Measurements from ENCODE around the gene ATF3. TPM values are rescaled to one million over a fixed set of nuclear protein-coding genes. Genes with fewer than 3 reads are reported as not detected.
"Not testable (repeated sequence)": the region's sequence is repeated elsewhere in the genome, so short reads cannot be mapped to it uniquely, and the experiment has no call there.

Gene ATF3
- polyA plus RNA-seq, 4 donors = 7.8 to 46.3 (median 11.6) TPM

DNA sequence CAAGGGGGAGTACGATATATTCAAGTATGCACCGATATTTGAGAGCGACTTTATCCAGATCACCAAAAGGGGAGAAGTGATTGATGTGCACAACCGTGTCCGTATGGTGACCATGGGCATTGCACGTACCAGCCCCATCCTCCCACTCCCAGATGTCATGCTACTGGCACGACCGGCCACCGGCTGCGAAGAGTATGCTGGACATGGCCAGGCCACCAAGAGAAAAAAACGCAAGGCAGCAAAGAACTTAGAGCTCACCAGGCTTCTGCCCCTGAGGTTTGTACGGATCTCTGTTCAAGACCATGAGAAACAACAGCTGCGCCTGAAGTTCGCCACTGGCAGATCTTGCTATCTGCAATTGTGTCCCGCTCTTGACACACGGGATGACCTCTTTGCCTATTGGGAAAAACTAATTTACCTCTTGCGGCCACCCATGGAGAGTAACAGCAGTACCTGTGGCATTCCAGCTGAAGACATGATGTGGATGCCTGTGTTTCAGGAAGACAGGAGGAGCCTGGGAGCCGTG lies 16.5 kb downstream of the ATF3 start:
- no peak for DNase-seq (ENCODE audit: low read depth in 4 of 4, low spot score in 2 of 4)

DNA sequence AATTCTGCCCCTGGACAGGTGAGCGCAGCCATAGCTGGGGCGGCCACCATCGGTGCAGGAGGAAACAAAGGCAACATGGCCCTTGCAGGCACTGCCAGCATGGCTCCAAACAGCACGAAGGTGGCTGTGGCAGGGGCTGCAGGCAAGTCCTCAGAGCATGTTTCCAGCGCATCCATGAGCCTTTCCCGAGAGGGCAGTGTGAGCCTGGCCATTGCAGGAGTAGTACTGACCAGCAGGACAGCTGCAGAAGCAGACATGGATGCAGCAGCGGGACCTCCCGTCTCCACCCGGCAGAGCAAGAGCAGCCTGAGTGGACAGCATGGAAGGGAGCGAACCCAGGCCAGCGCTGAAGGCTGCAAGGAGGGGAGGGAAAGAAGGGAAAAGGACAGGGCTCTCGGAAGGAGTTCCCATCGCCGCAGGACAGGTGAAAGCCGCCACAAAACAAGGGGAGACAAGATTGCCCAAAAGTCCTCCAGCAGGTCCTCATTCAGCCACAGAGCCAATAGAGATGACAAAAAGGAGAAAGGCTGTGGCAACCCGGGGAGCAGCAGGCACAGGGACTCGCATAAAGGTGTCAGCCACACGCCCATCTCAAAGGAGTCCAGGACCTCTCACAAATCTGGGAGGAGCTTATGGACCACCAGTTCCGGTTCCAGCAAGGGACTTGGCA lies 17.4 kb downstream of the ATF3 start:
- DNase-seq (ENCODE audit: low read depth in 4 of 4, low spot score in 2 of 4) = no peak

DNA sequence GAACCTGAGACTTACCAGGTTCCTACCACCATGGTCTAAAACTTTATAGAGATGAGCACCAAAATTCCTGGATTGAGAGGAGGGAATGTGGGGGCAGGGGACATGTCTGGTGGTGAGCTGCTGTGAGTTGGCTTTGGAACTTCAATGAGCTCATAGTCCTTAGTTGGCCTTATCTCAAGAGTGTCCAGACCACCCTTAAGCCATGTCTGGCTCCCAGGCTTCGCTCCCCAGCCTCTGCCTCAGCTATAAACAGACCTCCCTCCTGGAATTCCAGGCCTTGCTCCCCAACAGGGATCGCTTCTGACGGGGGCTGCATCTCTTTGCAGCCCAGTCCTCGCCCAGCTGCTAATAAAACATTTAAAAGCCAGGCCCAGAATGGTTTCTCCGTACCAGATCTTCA lies 19.5 kb downstream of the ATF3 start:
- DNase-seq (ENCODE audit: low read depth in 4 of 4, low spot score in 2 of 4) = no peak

DNA sequence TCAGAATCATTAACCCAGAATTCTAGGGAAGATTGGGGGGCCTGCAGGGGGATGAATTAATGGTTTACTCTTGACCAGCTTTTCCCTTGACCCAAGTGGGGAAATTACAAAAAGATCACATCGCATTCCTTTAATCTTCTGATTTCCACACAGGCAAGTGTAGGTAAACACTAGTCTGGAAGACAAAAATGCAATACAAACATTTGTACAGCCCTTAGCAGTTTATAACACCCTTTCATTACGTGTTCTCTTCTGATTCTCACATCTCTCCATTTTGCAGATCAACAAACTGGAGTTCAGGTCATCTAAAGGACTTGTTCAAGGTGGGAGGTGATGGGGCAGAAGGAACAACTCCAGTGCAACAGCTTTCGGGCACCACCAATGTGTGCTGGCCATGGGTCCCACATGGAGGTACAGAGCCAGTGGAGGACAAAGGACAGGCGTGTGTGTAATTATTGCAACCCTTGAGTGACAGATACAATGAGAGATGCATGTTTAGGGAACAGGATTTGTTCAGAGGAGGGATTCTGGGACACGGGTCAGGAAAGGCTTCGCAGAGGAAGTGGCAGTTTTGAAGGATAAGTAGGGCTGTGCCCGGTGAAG lies 20.4 kb downstream of the ATF3 start:
- DNase-seq (ENCODE audit: low read depth in 4 of 4, low spot score in 2 of 4) = no peak

DNA sequence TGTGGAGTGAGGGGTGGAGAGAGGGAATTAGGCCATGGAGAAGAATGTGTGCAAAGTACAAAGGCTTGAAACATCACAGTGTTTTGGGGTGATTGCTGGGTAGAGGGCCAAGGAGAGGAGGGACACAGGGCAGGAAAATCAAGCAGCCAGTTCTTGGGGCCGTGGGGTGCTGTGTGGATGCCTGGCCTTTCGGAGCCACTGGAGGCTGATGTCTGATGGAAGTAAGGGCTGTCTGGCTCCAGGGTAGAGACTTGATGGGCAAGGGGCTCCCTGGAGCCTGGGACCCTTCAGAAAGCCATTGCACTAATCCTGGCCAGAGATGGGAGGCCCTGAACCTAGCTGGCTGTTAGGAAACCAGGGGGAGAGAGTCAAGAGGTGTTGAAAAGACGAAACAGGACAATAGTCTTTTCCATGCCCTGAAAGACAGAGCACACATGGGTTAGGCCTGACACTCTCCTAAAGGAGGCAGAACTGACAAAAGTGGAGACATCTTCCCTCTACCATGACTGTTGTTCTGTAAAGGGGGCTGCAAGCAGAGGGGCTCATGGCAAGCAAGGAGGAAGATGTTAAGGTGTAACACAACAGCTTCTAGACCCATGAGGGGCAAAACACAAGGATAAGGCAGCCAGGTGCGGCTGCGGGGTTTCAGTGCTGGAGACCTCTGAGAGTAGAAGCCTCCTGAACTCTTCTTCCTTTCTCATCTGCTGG lies 21.0 kb downstream of the ATF3 start:
- DNase-seq (ENCODE audit: low read depth in 4 of 4, low spot score in 2 of 4) = no peak

DNA sequence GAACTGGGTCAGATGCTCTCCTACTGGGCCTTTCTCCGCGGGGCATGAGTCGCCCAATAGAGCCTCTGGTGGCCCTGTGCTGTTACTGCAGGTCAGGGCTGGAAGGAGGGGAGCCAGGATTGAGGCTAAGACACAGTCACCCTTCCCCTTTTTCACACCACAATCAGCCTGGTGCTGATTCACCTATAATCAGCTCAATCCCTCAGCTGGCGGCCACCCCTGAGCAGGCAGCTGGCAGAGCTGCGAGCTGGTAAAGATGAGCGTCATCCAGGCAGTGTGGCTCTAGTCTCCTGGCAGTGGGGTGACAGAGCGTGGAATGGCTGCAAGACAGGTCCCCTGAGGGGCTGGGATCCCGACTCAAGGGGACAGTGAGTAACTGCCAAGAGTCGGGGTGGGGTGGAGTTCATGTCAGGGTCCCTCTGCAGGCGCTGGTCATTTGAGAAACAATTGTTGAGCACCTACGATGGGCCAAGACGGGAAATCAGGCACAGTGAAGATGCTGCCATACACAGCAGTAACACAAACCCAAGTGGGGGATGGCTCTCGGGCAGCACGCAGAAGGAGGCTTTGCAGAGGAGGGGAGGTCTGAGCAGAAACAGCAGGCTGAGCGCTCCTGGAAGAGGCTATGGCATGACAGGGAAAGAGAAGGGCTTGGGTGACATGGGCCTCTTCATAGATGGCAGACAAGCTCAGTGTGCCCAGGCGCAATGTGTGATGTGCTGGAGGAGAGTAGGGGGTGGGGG lies 21.8 kb downstream of the ATF3 start:
- DNase-seq (ENCODE audit: low read depth in 4 of 4, low spot score in 2 of 4) = no peak

DNA sequence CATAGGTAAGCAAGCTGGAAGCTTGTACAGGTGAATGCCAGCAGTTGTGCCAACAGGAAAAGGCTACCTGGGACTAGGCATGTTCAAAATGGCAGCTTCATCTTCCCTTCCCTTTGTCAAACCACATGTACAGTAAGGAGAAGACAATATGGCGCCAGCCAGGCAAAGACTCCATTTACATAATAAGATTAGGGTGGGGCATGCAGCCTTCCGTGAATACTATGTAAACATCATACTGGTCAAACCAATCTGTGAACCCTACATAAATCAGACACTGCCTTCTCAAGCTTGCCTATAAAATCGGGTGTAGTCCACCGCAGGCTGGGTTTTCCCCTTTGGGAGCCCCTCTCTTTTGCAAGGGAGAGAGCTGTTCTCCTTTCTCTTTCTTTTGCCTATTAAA lies 24.6 kb downstream of the ATF3 start:
- DNase-seq (ENCODE audit: low read depth in 4 of 4, low spot score in 2 of 4) = no peak

DNA sequence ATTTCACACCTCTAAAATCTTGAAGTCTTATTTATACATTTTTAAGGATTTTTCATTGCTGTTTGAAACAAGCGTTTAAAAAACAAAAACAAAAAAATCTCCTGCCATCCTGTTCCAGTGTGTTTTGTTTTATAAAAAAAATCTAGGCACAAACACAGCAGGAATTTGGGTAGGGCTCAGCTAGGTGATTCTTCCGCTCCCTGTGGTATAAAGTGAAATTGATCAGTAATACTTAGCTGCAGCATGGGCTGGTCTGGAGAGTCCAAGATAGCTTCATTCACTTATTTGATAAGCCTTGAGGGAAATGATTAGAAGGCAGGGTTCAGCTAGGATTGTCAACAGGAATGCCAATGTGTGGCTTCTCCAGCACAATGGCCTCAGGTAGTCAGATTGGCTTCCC lies 25.7 kb downstream of the ATF3 start:
- no peak for DNase-seq (ENCODE audit: low read depth in 4 of 4, low spot score in 2 of 4)

DNA sequence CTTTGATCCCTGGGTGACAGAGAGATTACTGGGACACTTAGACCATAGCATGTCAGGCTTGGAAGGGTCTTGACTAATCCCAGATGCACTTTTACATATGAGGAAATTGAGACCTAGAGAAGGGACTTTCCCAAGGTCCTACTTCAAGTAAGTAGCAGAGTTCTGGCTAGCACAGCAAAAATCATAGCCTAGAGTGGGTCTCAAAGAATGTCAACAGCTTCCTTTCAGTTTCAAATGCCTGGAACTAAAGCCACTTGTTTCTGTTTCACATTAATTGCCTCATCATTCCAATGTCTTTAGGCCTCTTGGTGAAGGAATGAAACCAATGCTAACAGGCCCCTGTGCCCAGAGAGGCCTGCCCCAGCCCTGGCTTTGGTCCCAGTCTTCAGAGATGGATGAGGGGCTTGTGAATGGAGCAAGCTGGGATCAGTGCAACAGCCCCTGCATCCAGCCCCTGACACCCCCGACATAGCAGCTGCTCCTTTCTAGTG lies 26.6 kb downstream of the ATF3 start:
- no peak for DNase-seq (ENCODE audit: low read depth in 4 of 4, low spot score in 2 of 4)

DNA sequence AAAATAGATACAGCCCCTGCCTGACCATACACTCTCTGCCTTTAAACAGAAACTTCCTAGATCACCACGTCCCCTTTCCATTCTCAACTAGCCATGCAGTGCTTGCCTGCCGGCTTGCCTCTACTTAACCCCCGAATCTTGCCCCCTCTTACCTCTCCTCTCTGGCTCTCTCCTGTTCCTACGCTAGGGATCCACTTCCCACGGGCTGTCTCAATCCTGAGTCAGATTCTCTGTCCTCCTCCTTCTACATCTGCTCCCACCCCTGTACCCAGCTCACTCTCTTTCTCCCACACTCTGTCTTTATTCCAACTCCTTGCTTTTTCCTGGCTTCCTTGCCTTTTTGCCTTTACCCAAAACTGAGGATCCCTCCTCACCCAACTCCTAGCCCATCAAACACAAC lies 29.3 kb downstream of the ATF3 start:
- no peak for DNase-seq (ENCODE audit: low read depth in 4 of 4, low spot score in 2 of 4)

DNA sequence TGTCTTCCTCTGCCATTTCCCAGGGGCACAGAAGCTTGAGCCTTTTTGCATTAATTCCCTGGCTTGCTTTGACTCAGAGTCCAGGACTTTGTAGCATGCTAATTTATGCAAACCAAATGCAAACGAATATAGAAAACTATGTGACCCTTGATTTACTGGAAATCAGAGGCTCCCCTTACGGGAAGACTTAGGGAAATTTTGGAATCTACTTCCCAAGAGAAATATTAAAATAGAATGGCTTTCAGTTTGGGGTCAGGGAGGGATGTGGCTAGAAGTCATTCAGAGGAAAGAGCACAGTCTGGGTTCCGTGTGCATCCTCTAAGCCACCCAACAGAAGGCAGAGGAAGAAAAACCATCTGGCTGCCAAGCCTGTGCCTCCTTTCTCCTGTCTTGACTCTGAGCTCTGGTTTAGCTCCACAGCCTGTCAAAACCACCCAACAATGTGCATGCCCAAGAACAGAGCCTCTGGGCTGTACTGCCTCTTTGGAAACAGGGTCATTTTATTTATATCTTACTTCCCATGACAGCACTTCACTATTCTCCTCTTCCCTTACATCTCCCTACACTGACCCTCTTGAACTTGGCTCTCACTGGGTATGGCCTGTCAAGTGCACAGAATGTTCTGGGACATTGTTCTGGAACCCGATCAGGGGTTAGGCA lies 30.1 kb downstream of the ATF3 start:
- DNase-seq (ENCODE audit: low read depth in 4 of 4, low spot score in 2 of 4) = no peak

DNA sequence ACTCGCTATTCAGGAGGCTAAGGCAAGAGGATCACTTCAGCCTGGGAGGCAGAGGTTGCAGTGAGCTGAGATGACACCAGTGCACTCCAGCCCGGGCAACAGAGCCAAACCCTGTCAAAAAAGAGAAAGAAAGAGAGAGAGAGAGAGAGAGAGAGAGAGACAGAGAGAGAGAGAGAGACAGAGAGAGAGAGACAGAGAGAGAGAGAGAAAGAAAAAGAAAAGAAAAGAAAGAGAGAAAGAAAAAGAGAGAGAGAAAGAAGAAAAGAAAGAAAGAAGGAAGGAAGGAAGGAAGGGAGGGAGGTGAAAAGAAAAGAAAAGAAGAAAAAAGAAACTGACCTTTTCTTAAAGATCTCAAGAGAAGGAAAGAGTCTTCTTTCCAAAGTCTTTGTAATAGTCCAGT lies 31.0 kb downstream of the ATF3 start:
- not testable (repeated sequence) for DNase-seq (ENCODE audit: low read depth in 4 of 4, low spot score in 2 of 4)

DNA sequence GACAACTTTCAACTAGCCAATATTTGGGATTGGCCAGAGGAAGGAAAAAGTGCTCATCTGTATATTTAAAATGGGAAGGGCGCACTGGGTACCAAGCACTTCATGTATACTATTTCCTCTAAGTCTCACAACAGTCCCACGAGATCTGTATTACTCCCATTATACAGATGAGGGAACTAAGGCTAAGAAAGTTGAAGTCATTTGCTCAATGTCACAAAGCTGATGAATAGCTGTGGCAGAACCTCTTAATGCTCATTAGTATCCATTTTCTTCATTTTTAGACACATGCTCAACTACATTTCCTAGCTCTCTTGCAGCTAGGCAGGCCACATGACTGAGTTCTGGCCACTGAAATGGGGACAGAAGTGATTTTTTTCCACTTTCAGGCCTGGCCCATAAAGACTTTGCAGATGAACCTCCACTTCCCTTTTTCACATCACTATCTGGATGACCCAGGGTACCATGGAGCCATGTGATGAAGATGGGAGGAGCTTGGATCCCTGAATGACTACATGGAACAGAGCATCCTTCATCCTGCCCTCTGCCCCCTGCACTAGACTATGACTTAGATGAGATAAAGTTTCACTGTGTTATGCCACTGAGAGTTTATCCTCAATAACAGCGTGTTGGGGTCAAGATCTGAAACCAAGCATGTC lies 31.8 kb downstream of the ATF3 start:
- DNase-seq (ENCODE audit: low read depth in 4 of 4, low spot score in 2 of 4) = no peak

DNA sequence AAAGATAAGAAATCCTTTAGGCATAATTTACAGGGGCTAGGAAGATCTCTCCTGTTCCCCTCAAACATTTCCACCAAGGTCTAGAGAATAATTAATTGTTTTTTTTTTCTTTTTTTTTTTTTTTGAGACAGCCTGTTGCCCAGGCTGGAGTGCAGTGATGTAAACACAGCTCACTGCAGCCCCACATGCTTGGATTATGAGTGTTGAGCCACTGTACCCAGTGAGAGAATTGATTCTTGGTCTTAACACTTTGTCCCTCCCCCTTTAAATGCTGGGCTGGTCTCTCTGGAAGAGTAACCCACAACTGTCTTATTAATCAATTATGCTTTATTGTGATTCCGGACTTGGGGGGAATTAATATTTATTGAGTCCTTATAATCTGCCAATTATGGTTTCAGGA lies 33.4 kb downstream of the ATF3 start:
- no peak for DNase-seq (ENCODE audit: low read depth in 4 of 4, low spot score in 2 of 4)

DNA sequence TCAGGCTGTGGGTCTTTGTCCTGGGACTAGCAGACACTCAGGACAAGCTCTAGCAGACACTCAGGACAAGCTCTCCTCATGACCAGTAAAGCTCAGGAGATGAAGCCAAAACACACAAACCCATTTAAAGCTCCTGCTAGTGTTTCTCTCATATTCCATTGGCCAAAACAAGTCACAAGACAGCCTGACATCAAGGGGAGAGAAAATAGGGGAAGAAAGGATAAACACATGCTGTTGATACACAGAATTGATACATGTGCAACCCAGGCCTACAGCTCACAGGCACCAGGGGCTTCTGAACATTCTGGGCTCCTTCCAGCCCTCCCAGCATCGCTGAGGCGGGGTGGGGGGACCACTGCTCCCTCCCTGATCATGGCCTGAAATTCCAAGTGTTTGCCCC lies 35.3 kb downstream of the ATF3 start:
- DNase-seq (ENCODE audit: low read depth in 4 of 4, low spot score in 2 of 4) = no peak

DNA sequence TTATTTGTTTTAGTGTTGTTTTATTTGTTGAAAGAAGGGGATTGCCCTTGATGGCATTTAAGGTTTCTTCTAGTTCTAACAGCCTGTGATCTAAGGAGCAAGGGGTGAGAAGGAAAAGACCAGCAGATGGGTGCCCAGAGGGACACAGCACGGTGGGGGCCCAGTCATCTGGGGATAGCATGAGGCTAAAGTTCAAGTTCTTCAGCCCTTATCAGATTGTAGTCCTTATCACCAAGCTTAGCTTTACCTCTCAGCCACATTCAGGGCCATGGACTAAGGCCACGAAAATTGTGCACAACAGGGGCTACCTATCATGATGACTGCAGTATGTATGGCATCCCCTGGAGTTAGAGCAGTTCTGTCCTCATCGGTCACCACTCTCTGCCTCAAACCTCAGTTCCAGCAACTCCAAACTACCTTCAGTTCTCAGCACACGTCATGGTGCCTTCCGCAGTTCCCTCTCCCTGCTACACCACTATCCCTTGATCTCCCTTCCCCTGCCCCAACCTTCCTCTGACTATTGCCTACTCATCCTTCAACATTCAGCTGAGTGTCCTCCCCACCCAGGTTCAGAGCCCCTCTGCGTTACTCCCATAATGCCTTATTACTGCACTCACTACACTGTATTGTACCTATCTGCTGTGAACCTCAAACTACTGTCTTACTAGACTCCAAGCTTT lies 36.4 kb downstream of the ATF3 start:
- no peak for DNase-seq (ENCODE audit: low read depth in 4 of 4, low spot score in 2 of 4)

DNA sequence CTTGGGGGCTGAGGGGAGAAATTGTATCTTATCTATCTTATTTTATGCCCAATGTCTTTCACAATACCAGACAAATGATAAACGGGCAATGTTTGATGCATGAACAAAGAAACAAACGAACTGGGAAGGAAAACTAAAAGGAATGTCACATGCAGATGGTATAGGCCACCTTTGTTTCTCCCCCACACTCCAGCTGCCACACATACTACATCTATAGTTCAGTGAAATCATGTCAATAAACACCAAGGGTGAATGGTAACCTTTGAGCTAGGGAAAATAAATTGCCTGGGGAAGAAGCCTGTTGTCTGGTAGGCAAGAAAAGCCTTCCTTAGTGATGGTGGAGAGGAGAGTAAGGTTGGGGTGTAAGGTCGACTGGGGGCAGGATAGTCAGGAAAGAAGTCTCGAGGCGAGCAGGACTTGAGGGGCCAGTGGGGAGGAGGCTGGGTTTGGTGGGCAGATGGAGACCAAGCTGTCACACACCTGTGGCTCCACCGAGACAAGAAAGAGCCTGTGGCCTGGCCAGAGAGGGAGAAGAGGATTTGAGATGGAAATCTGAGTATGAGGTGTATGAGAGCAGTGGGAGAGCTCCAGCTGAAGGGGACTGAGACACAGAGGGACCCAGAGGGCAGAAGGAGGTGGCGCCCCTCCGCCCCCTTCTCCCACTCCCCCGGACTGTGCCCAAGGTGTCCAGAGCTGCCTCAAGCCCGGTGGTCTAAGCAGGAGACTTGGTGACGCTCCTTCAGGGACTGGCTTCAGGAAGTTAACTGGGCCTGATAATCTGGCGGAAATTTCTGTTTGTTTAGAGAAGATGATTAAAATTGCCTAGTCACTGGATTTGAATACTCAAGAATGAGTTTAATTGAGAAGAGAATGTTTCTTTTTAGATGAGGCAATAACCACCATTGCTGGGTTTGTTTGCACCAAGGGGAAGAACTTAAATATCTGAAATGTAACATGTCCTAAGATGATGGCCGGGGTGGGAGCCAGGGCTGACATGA lies 37.3 kb downstream of the ATF3 start:
- no peak for DNase-seq (ENCODE audit: low read depth in 4 of 4, low spot score in 2 of 4)

DNA sequence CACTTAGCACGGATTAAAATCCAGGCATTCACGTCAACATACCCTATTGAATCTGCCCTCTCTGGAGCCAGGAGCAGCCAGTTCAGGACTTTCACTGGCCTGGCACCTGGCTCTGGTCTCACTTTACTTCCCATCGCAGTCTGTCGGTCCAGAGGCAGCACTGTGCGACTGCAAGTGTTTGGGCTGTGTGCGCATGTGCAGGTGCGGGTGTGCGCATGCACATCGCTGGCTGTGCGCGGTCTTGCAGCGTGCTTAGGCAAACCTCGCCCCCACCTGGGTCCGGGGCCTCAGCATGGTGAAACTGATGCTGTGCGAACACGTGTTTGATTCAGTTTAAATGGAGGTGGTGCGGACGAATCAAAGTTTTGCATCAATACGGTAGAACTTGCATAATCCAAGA lies 38.0 kb downstream of the ATF3 start:
- no peak for DNase-seq (ENCODE audit: low read depth in 4 of 4, low spot score in 2 of 4)

All from left renal cortex interstitium (tissue), 4 donors.